Duodenal mucosa (tissue), 2 donors: Measurements from ENCODE around the gene ROR2.

Source experiments
- H3K27ac ChIP-seq: one replicate; pipeline ENCODE4 v1.7.0; 2013; ENCODE audit warnings: low read depth, low read length
- H3K27me3 ChIP-seq, 2 donors: one replicate each; pipeline ENCODE4 v1.7.0; 2013; ENCODE audit warnings: low read length in 2 of 2, control low read depth in 1 of 2; ENCODE audit not compliant: insufficient read depth in 2 of 2, control insufficient read depth in 1 of 2
- H3K36me3 ChIP-seq, 2 donors: one replicate each; pipeline ENCODE4 v1.7.0; 2013; ENCODE audit warnings: low read length in 2 of 2, control low read depth in 1 of 2; ENCODE audit not compliant: insufficient read depth in 2 of 2, control insufficient read depth in 1 of 2
- H3K4me1 ChIP-seq, 2 donors: one replicate each; pipeline ENCODE4 v1.7.0; 2013; ENCODE audit warnings: low read length in 2 of 2, control low read depth in 1 of 2; ENCODE audit not compliant: insufficient read depth in 2 of 2, control insufficient read depth in 1 of 2
- H3K4me3 ChIP-seq, 2 donors: one replicate each; pipeline ENCODE4 v1.7.0; 2013; ENCODE audit warnings: low read length in 2 of 2, low read depth in 1 of 2
- H3K9ac ChIP-seq, 2 donors: one replicate each; pipeline ENCODE4 v1.7.0; 2013; ENCODE audit warnings: low read length in 2 of 2, low read depth in 1 of 2
- H3K9me3 ChIP-seq, 2 donors: one replicate each; pipeline ENCODE4 v1.7.0; 2013; ENCODE audit warnings: low read length in 2 of 2, control low read depth in 1 of 2; ENCODE audit not compliant: control insufficient read depth in 1 of 2

Gene ROR2

GRCh38 chr9:91736898-91737601 lies 213.0 kb downstream of the ROR2 start:
- peaks cover 0 to 8% of the 10 kb centered on the region in 2 donors for H3K4me1 ChIP-seq
- H3K4me3 ChIP-seq: no peak overlapping the region
- no peaks in the 10 kb centered on the region for H3K9me3 ChIP-seq
- no peak overlapping the region for H3K27ac ChIP-seq
- H3K9ac ChIP-seq: no peak overlapping the region
- no peaks in the 10 kb centered on the region for H3K27me3 ChIP-seq
- no peaks in the 10 kb centered on the region for H3K36me3 ChIP-seq

- Histone ChIP-seq H3K9me3 (no peaks in the 10 kb centered on the region), H3K4me3 (no peak overlapping the region), H3K36me3 (no peaks in the 10 kb centered on the region), H3K27me3 (no peaks in the 10 kb centered on the region), H3K4me1 (peaks cover 0 to 8% of the 10 kb centered on the region in 2 donors), H3K9ac (no peak overlapping the region), H3K27ac (no peak overlapping the region)
These were observed 213.7 kb downstream of the ROR2 start for GRCh38 chr9:91736311-91736710.

- Histone ChIP-seq H3K4me3 (no peak overlapping the region), H3K9ac (no peak overlapping the region), H3K36me3 (no peaks in the 10 kb centered on the region), H3K27me3 (no peaks in the 10 kb centered on the region), H3K27ac (no peak overlapping the region), H3K9me3 (no peaks in the 10 kb centered on the region), H3K4me1 (peaks cover 0 to 8% of the 10 kb centered on the region in 2 donors)
These were observed 215.0 kb downstream of the ROR2 start for GRCh38 chr9:91735049-91735448.

- H3K9ac ChIP-seq: no peak overlapping the region
- H3K4me1 ChIP-seq: peaks cover 0 to 8% of the 10 kb centered on the region in 2 donors
- H3K27me3 ChIP-seq: no peaks in the 10 kb centered on the region
- H3K27ac ChIP-seq: no peak overlapping the region
- H3K36me3 ChIP-seq: no peaks in the 10 kb centered on the region
- no peak overlapping the region for H3K4me3 ChIP-seq
- no peaks in the 10 kb centered on the region for H3K9me3 ChIP-seq
These were observed 215.6 kb downstream of the ROR2 start for GRCh38 chr9:91734371-91734981.

- Histone ChIP-seq H3K27ac (no peak overlapping the region), H3K9me3 (no peaks in the 10 kb centered on the region), H3K27me3 (no peaks in the 10 kb centered on the region), H3K4me1 (peaks cover 0 to 8% of the 10 kb centered on the region in 2 donors), H3K4me3 (no peak overlapping the region), H3K9ac (no peak overlapping the region), H3K36me3 (no peaks in the 10 kb centered on the region)
These were observed 216.9 kb downstream of the ROR2 start for GRCh38 chr9:91733006-91733624.

GRCh38 chr9:91732187-91733005 lies 217.6 kb downstream of the ROR2 start:
- Histone ChIP-seq H3K9ac (no peak overlapping the region), H3K27ac (no peak overlapping the region), H3K36me3 (no peaks in the 10 kb centered on the region), H3K4me3 (no peak overlapping the region), H3K27me3 (no peaks in the 10 kb centered on the region), H3K9me3 (no peaks in the 10 kb centered on the region), H3K4me1 (peaks cover 0 to 10% of the 10 kb centered on the region in 2 donors)

- H3K27me3 ChIP-seq: no peaks in the 10 kb centered on the region
- no peak overlapping the region for H3K4me3 ChIP-seq
These were observed 219.2 kb downstream of the ROR2 start for GRCh38 chr9:91730806-91731205.

GRCh38 chr9:91729558-91729842 lies 220.5 kb downstream of the ROR2 start:
- no peaks in the 10 kb centered on the region for H3K36me3 ChIP-seq
- no peak overlapping the region for H3K27ac ChIP-seq
- H3K4me1 ChIP-seq: peaks cover 0 to 6% of the 10 kb centered on the region in 2 donors
- no peaks in the 10 kb centered on the region for H3K27me3 ChIP-seq
- H3K4me3 ChIP-seq: no peak overlapping the region
- no peaks in the 10 kb centered on the region for H3K9me3 ChIP-seq
- no peak overlapping the region for H3K9ac ChIP-seq

More at GRCh38 chr9:91730806-91731205, 219.2 kb downstream of the ROR2 start:
- H3K4me1 ChIP-seq: peaks cover 0 to 10% of the 10 kb centered on the region in 2 donors
- H3K27ac ChIP-seq: no peak overlapping the region
- H3K9me3 ChIP-seq: no peaks in the 10 kb centered on the region
- H3K9ac ChIP-seq: no peak overlapping the region
- no peaks in the 10 kb centered on the region for H3K36me3 ChIP-seq

- H3K9ac ChIP-seq: no peak overlapping the region
- H3K27me3 ChIP-seq: no peaks in the 10 kb centered on the region
- H3K4me1 ChIP-seq: peaks cover 0 to 2% of the 10 kb centered on the region in 2 donors
- no peak overlapping the region for H3K4me3 ChIP-seq
- no peak overlapping the region for H3K27ac ChIP-seq
- H3K9me3 ChIP-seq: no peaks in the 10 kb centered on the region
- H3K36me3 ChIP-seq: no peaks in the 10 kb centered on the region
These were observed 222.1 kb downstream of the ROR2 start for GRCh38 chr9:91727972-91728371.
